Ishikawa (cell line): ENCODE data around the gene KREMEN1.

Source experiments
- CEBPB ChIP-seq: IDR thresholded peaks from 2 replicates; pipeline ENCODE4 v1.6.1; 2012
- CREB1 ChIP-seq: IDR thresholded peaks from 2 replicates; pipeline ENCODE4 v1.6.1; 2012; ENCODE audit warnings: low read depth
- EGR1 ChIP-seq: IDR thresholded peaks from 2 replicates; pipeline ENCODE4 v1.6.1; 2012
- EP300 ChIP-seq: IDR thresholded peaks from 2 replicates; pipeline ENCODE4 v1.6.1; 2012; ENCODE audit warnings: borderline replicate concordance
- FOXM1 ChIP-seq: IDR thresholded peaks from 2 replicates; pipeline ENCODE4 v1.6.1; 2012; ENCODE audit warnings: low read depth, borderline replicate concordance
- MAX ChIP-seq: IDR thresholded peaks from 2 replicates; pipeline ENCODE4 v1.6.1; 2012
- NFIC ChIP-seq: IDR thresholded peaks from 2 replicates; pipeline ENCODE4 v1.6.1; 2012
- RAD21 ChIP-seq: IDR thresholded peaks from 2 replicates; pipeline ENCODE4 v1.6.1; 2012; ENCODE audit warnings: low read depth
- REST ChIP-seq: IDR thresholded peaks from 2 replicates; pipeline ENCODE4 v1.6.1; 2012; ENCODE audit warnings: low read depth, mild to moderate bottlenecking
- TAF1 ChIP-seq: IDR thresholded peaks from 2 replicates; pipeline ENCODE4 v1.6.1; 2012; ENCODE audit warnings: low read depth, mild to moderate bottlenecking
- TCF12 ChIP-seq: IDR thresholded peaks from 2 replicates; pipeline ENCODE4 v1.6.1; 2012; ENCODE audit warnings: low read depth
- TEAD4 ChIP-seq: IDR thresholded peaks from 2 replicates; pipeline ENCODE4 v1.6.1; 2012
- USF1 ChIP-seq: IDR thresholded peaks from 2 replicates; pipeline ENCODE4 v1.6.1; 2012
- YY1 ChIP-seq: IDR thresholded peaks from 2 replicates; pipeline ENCODE4 v1.6.1; 2012; ENCODE audit warnings: low read depth
- ZBTB7A ChIP-seq: IDR thresholded peaks from 2 replicates; pipeline ENCODE4 v1.6.1; 2012; ENCODE audit warnings: low read depth

KREMEN1 gene

GRCh38 chr22:29152045-29152953 lies 79.5 kb downstream of the KREMEN1 start:
- TF ChIP-seq TCF12 (no peak), TAF1 (no peak), MAX (no peak), EP300 (no peak), NFIC (no peak), EGR1 (no peak), CEBPB (no peak), FOXM1 (no peak), RAD21 (no peak), CREB1 (no peak), TEAD4 (no peak), YY1 (no peak), ZBTB7A (no peak), USF1 (no peak), REST (no peak)

- TF ChIP-seq CEBPB: no peak
Observed at GRCh38 chr22:29152954-29153719, 80.3 kb downstream of the KREMEN1 start.

GRCh38 chr22:29154364-29155048 lies 81.7 kb downstream of the KREMEN1 start:
- TF ChIP-seq CEBPB: no peak
- peak; percentile 89 for TF ChIP-seq RAD21
- TF ChIP-seq USF1: no peak
- peak; percentile 54; the same call in 1 of the 2 replicates for TF ChIP-seq ZBTB7A
- peak; percentile 65 for TF ChIP-seq TEAD4

GRCh38 chr22:29155966-29156365 lies 83.1 kb downstream of the KREMEN1 start:
- no peak for TF ChIP-seq CREB1
- no peak for TF ChIP-seq MAX
- TF ChIP-seq EGR1: no peak
- TF ChIP-seq ZBTB7A: no peak
- TF ChIP-seq EP300: no peak
- TF ChIP-seq NFIC: no peak
- no peak for TF ChIP-seq RAD21
- no peak for TF ChIP-seq USF1
- TF ChIP-seq TAF1: no peak
- TF ChIP-seq REST: no peak

GRCh38 chr22:29156507-29156906 lies 83.7 kb downstream of the KREMEN1 start:
- TF ChIP-seq USF1: no peak
- no peak for TF ChIP-seq EP300
- no peak for TF ChIP-seq ZBTB7A
- no peak for TF ChIP-seq NFIC
- TF ChIP-seq FOXM1: no peak
- TF ChIP-seq MAX: no peak
- no peak for TF ChIP-seq REST
- no peak for TF ChIP-seq YY1
- no peak for TF ChIP-seq CEBPB
- no peak for TF ChIP-seq TEAD4
- TF ChIP-seq CREB1: no peak
- TF ChIP-seq EGR1: no peak
- no peak for TF ChIP-seq TCF12
- TF ChIP-seq RAD21: no peak
- no peak for TF ChIP-seq TAF1
